LNCaP clone FGC (cell line): ENCODE results near the gene ENPP6.

Experiments
- DNase-seq: peaks from one replicate; pipeline ENCODE4 v3.0.0-alpha.2; 2011; ENCODE audit warnings: low read depth
- H3K4me3 ChIP-seq: 2 replicates; pipeline ENCODE4 v1.5.1; 2011; ENCODE audit warnings: mild to moderate bottlenecking, low read depth, low read length, control low read depth
- CTCF ChIP-seq: IDR thresholded peaks from 2 replicates; pipeline ENCODE4 v1.5.1; 2012; ENCODE audit warnings: mild to moderate bottlenecking; ENCODE audit not compliant: control insufficient read depth, insufficient read depth; ENCODE audit errors: extremely low read depth

ENPP6 gene

GRCh38 chr4:184110452-184111224 lies 107.0 kb downstream of the ENPP6 start:
- no peak for DNase-seq
- no peak for TF ChIP-seq CTCF
- no peak overlapping the region for H3K4me3 ChIP-seq

GRCh38 chr4:184108006-184108501 lies 109.6 kb downstream of the ENPP6 start:
- no peak for DNase-seq

GRCh38 chr4:184104419-184105101 lies 113.1 kb downstream of the ENPP6 start:
- DNase-seq, result no peak
- H3K4me3 ChIP-seq, result no peak overlapping the region
- TF ChIP-seq CTCF, result no peak

More at GRCh38 chr4:184108006-184108501, 109.6 kb downstream of the ENPP6 start:
- no peak overlapping the region for H3K4me3 ChIP-seq
- no peak for TF ChIP-seq CTCF

GRCh38 chr4:184103527-184104264 lies 114.0 kb downstream of the ENPP6 start:
- no peak for DNase-seq
- no peak overlapping the region for H3K4me3 ChIP-seq
- no peak for TF ChIP-seq CTCF

- H3K4me3 ChIP-seq, result no peak overlapping the region
- TF ChIP-seq CTCF, result no peak
- no peak for DNase-seq
Measured at GRCh38 chr4:184102927-184103326, 114.7 kb downstream of the ENPP6 start.

- no peak for DNase-seq
- no peak for TF ChIP-seq CTCF
- no peak overlapping the region for H3K4me3 ChIP-seq
Measured at GRCh38 chr4:184102488-184102887, 115.2 kb downstream of the ENPP6 start.
